CD4-positive, alpha-beta T cell treated with Interferon alpha-2 for 1 hour (primary cell): Measurements from ENCODE around the gene CLIC1.

Experiments
- DNase-seq, 2 donors: peaks; one replicate each; pipeline ENCODE4 v3.0.0-alpha.2; 2020 to 2022

Gene CLIC1

DNA sequence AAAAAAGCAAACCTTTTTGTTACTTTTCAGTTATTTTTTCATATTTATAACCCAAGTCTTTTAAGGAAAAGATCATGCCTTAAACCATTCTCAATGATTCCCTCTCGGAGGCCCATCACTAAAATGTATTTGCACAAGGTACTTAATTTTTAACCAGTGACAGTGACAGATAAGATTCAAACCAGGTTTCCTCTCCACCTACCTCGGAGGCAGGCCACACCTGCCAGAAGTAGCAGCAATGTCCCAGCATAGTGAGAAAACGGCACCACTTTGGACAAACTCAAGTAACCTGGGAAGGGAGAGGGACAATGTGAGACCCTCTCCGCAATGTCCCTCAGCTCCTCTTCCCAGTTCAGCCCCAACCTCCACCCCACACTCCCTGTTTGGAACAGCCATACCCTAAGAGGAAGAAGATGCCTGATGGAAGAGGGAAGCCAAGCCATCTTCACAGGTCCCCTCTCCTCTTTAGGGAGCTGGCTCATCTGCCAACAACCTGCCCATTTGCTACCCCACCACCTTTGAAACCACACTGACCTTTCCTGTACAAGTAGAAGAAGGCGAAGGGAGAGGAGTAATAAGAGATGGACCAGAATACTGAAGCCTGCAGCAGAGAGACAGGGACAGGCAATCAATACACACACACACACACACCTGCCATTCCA, 35.5 kb downstream of the CLIC1 start:
- DNase-seq = no peak

GRCh38 chr6:31697555-31697954, 38.8 kb downstream of the CLIC1 start:
- DNase-seq = no peak

DNA sequence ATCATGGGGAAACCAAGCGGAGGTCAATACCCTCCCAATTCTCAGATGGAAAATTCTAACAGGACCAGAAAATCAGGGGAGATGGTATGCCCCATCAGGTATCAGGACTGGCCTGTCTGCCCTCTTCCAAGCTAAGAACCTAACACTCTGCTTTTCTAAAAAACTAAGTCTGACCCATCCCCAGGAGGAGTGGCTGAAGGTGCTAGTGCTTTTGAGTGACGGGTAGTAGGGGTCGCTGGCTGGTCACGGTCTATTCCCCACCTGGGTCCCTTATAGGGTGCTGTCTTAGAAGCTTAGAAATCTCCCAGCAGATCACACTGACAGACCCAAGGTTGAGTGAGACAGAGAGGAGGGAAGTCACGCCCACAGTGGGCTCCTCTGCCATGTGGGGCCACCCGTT, 42.8 kb downstream of the CLIC1 start:
- DNase-seq = no peak

DNA sequence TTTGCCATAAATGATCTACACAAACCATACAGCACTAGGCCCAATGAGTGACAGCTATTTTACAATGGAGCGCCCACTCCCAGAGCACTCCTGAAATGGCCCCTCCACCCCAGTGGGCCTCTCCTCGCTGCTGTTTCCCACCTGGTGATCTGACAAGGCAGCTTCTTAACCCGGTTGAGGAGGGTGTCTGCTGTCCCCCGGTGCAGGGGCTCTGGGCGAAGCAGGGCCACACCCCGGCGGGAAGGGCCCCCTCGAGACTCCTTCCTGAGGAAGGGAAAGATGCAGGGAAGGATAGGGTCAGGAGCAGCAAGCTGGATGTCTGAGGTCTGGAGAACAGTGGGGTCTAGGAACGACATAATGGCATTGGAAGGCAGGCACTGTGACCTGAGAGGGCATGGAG, 43.4 kb downstream of the CLIC1 start:
- DNase-seq = no peak

DNA sequence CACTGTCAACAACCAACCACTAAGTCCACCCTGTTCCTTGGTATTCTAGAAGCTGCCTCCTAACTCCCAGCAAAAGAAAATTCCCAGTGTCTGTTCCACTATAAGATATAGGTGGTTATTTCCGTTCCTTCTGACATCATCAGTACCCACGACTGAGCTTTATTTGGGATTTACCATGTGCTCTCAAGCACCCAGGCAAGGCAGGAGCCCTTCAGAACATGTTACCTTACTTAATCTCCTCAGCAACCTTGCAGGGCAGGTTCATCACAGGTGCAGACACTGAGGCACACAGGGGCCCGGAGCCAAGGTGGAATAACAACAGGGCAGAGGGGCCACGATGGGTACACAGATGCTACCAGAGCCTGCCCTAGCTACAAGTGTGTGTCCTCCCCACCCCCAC, 44.0 kb downstream of the CLIC1 start:
- no peak for DNase-seq

DNA sequence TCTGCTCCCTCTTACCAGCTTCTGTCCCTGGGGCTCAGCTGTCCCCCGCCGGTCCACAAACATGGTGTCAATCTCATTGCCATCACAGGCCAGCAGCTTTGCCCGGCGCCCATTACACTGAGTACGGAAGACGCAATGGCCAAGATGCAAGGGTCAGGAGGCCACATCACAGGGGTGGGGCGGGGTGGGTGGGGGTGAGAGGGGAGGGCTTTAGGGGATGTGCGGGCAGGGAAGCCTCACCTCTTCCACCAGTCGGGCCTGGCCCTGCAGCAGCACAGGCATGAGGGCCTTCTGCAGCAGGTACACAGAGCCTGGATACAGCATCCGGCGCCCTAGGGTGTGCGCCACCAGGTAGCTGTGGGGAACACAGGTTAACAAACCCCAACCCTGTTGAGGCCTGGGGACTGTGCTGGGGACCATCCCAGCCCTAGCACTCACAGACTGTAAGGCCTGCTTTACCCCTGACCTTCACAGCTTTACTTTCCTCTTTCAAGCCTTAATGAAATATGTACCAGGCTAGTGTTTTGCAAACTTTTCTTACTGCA, 44.7 kb downstream of the CLIC1 start:
- DNase-seq = no peak

DNA sequence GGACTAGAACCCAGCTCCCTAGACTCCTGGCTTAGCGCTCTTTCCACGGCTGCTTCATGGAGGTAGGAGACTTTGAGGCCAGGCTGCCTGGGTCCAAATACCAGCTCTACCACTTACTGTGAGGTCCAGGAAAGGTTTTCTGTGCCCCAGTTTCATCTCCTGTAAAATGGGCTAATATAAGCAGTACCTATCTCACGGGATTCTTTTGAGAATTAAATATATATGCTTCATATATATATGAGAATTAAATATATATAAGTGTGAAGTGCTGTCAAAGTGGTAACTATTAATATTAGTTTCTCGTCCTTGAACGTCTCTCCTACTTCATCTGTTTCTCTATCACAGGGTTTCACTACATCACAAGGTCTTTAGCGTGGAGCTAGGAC, 45.3 kb downstream of the CLIC1 start:
- no peak for DNase-seq

DNA sequence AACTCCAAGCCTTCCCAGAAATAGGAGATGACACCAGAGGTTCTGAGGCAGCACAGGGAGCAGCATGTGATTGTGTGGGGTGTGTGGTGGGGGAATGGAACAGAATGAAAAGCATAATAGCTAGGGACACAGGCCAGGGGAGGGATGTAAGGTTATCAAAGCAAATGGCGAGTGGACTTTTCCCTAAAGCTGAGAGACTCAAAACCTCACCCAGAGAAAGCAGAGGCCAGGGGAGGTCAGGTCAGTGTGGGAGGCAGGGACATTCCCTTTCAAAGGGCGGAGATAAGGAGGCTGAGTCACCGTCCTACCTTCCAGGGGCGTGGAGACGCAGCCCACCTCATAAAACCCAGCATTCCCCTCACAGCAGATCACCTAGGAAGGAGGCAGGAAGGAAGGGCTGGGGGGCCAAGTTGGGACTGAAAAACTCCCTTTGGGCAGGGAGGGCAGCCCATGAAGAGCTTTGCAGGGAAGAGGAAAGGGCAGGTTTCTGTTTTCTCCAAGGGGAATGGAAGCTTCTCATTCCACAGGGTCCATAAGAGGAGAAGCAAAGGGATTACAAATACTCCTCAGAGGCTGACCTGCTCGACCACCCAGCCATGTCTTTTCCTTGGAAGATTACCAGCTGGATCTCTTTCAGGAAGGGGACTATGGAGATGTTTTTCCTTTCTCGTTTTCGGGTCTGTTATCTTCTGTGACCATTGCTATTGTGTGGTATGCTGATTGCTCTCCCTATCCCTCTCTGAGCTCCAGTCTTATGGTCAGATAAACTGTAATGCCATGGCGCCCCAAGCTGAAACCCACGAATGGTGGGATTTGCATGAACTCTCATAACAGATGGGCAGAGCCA, 45.9 kb downstream of the CLIC1 start:
- no peak for DNase-seq

GRCh38 chr6:31689249-31690110, 46.9 kb downstream of the CLIC1 start:
- peak in 1 of 2 donors; percentile 18 for DNase-seq

- no peak for DNase-seq
Observed at GRCh38 chr6:31687860-31688693, 48.3 kb downstream of the CLIC1 start.

GRCh38 chr6:31687321-31687720, 49.0 kb downstream of the CLIC1 start:
- DNase-seq = no peak

DNA sequence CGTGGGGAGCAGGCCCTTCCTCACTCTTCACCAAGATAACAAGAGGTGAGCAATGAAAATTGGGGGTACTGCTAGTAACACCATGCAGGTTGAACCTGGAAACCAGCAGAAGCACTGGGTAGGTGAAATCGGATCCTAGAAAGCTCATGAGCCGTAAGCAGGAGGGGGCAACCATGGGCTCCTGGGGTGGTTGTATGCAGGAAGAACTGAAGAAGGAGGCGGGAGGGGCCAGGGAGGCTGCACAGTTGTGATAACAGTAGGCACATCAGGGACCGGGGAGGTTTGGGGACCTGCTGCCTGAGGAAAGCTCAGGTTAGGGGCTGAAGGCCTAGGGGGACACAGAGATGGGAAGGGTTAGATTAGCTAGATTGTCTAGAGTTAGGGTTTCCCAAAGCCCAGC, 49.8 kb downstream of the CLIC1 start:
- no peak for DNase-seq

- no peak for DNase-seq
Observed at GRCh38 chr6:31683591-31683990, 52.7 kb downstream of the CLIC1 start.

DNA sequence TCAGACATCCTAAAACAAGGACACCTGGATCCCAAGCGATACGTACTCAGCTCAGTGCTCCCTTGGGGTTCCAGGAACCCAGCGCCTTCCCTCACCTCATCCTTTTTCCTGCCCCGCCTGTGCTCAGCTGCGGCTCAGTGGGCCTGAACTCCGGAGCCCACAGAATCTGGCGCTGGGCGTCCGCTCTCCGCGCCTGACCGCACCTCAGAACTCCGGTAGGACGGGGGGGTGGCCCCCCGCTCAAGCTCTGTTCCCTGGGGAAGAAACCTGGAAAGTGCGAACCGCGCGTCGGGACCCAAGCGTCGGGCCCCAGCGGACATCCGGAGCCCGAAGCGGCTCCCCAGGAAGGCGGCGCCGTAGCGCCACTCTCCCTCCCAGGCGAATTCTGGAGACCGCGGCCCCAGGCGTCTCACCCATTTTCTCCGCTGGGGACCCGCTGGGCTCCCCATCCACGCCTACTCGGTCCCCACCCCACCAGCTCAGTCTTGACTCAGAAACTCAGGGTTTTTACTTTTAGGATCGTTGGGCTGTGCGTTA, 55.1 kb downstream of the CLIC1 start:
- DNase-seq = peak; percentile 9 to 44
